H1 (cell line): Measurements from ENCODE around the gene ADAMTS9. TPM values are rescaled to one million over a fixed set of nuclear protein-coding genes. Genes with fewer than 3 reads are reported as not detected.

Source experiments
- CTCF ChIA-PET: fragments of 300-600 bp; sonication (Branson Sonifier 250); formaldehyde crosslinking; loops from one replicate; lab custom pipeline; 2021; ENCODE audit not compliant: partially characterized antibody; lab: Charles Lee
- POLR2A ChIA-PET: fragments of 300-600 bp; sonication (Branson Sonifier 250); formaldehyde crosslinking; loops from one replicate; lab custom pipeline; 2021; ENCODE audit warnings: inconsistent platforms; ENCODE audit not compliant: partially characterized antibody; lab: Charles Lee
- DNase-seq, 2 experiments: peaks; one replicate each; pipeline versions ENCODE4 v3.0.0 to v3.0.0-alpha.2; 2010 to 2022; ENCODE audit warnings: low spot score in 2 of 2, low read depth in 1 of 2, mixed read lengths in 1 of 2
- FAIRE-seq: peaks from 2 replicates; lab custom pipeline; 2011; peaks lifted over from hg19 to GRCh38; lab: Jason Lieb, UNC
- H2AFZ ChIP-seq: 2 replicates; pipeline ENCODE4 v1.8.1; 2012; ENCODE audit warnings: low read length, inconsistent platforms
- H2AK5ac ChIP-seq: 2 replicates; pipeline ENCODE4 v1.6.1; 2013; ENCODE audit warnings: low read depth, low read length
- H2BK120ac ChIP-seq: replicated peaks from 2 replicates; pipeline ENCODE3; 2013; ENCODE audit warnings: low read depth, low read length, inconsistent platforms
- H2BK12ac ChIP-seq: 2 replicates; pipeline ENCODE4 v1.6.1; 2013; ENCODE audit warnings: low read depth, low read length
- H2BK15ac ChIP-seq: 2 replicates; pipeline ENCODE4 v1.6.1; 2013; ENCODE audit warnings: low read length
- H2BK20ac ChIP-seq: 2 replicates; pipeline ENCODE4 v1.6.1; 2013; ENCODE audit warnings: low read length
- H2BK5ac ChIP-seq: 2 replicates; pipeline ENCODE4 v1.6.1; 2013; ENCODE audit warnings: low read depth, low read length
- H3K14ac ChIP-seq: 2 replicates; pipeline ENCODE4 v1.6.1; 2013; ENCODE audit warnings: inconsistent platforms; ENCODE audit not compliant: insufficient read length
- H3K18ac ChIP-seq: 2 replicates; pipeline ENCODE4 v1.6.1; 2013; ENCODE audit warnings: low read length; ENCODE audit errors: extremely low read depth
- H3K23ac ChIP-seq: 2 replicates; pipeline ENCODE4 v1.6.1; 2013; ENCODE audit warnings: inconsistent platforms; ENCODE audit not compliant: insufficient read length
- H3K23me2 ChIP-seq: 2 replicates; pipeline ENCODE4 v1.6.1; 2013; ENCODE audit warnings: low read depth, low read length
- H3K27ac ChIP-seq: 2 replicates; pipeline ENCODE4 v1.6.1; 2011; ENCODE audit warnings: low read depth, low read length, inconsistent platforms
- H3K27me3 ChIP-seq, 4 experiments: replicated peaks in 1 of 4; 1 replicate in 1 of 4; 2 replicates in 3 of 4; pipeline versions ENCODE4 v1.6.1 to v1.8.1; 2011 to 2013; ENCODE audit warnings: low read length in 3 of 4, mild to moderate bottlenecking in 3 of 4, inconsistent platforms in 2 of 4, mixed read lengths in 2 of 4, moderate library complexity in 1 of 4; ENCODE audit not compliant: control insufficient read depth in 3 of 4, insufficient read depth in 3 of 4; ENCODE audit errors: extremely low read depth in 1 of 4
- H3K36me3 ChIP-seq, 4 experiments: 2 replicates each; pipeline versions ENCODE4 v1.6.1 to v1.8.1; 2011 to 2013; ENCODE audit warnings: mild to moderate bottlenecking in 4 of 4, low read length in 3 of 4, moderate library complexity in 2 of 4, control low read depth in 1 of 4, inconsistent platforms in 1 of 4; ENCODE audit not compliant: insufficient read depth in 4 of 4, control insufficient read depth in 2 of 4
- H3K4ac ChIP-seq: replicated peaks from 2 replicates; pipeline ENCODE3; 2013; ENCODE audit warnings: low read length, low read depth, mixed read lengths, inconsistent platforms; ENCODE audit not compliant: insufficient read length
- H3K4me1 ChIP-seq, 4 experiments: replicated peaks in 1 of 4; 1 replicate in 1 of 4; 2 replicates in 3 of 4; pipeline versions ENCODE4 v1.6.1 to v1.8.1; 2011 to 2013; ENCODE audit warnings: low read length in 3 of 4, inconsistent platforms in 2 of 4, mixed read lengths in 1 of 4; ENCODE audit not compliant: insufficient read depth in 4 of 4, control insufficient read depth in 3 of 4
- H3K4me2 ChIP-seq, 2 experiments: 2 replicates each; pipeline versions ENCODE4 v1.6.1 to v1.8.1; 2011 to 2013; ENCODE audit warnings: low read depth in 2 of 2, low read length in 2 of 2, control low read depth in 1 of 2, inconsistent platforms in 1 of 2, mild to moderate bottlenecking in 1 of 2; ENCODE audit not compliant: insufficient read depth in 1 of 2
- H3K4me3 ChIP-seq, 4 experiments: fragments of 200-600, 300-600 bp in 1 of 4; sonication (generic), shearing (Covaris generic), sonication (Bioruptor Twin) in 1 of 4; 2 replicates each; pipeline versions ENCODE4 v1.5.1 to v1.8.1; 2011 to 2016; ENCODE audit warnings: low read length in 4 of 4, low read depth in 3 of 4, control low read depth in 2 of 4, inconsistent platforms in 2 of 4, mild to moderate bottlenecking in 2 of 4, mixed read lengths in 1 of 4, moderate library complexity in 1 of 4; ENCODE audit not compliant: insufficient read depth in 2 of 4; ENCODE audit errors: extremely low read depth in 1 of 4
- H3K56ac ChIP-seq: replicated peaks from 2 replicates; pipeline ENCODE3; 2013; ENCODE audit warnings: low read depth, mild to moderate bottlenecking, mixed read lengths, low read length, inconsistent platforms; ENCODE audit not compliant: insufficient read length
- H3K79me1 ChIP-seq: 2 replicates; pipeline ENCODE4 v1.6.1; 2013; ENCODE audit warnings: low read depth, low read length, control low read depth
- H3K79me2 ChIP-seq, 2 experiments: 2 replicates each; pipeline versions ENCODE4 v1.6.1 to v1.8.1; 2012 to 2013; ENCODE audit warnings: low read length in 2 of 2, mild to moderate bottlenecking in 2 of 2, inconsistent platforms in 1 of 2; ENCODE audit not compliant: insufficient read depth in 2 of 2, control insufficient read depth in 1 of 2
- H3K9ac ChIP-seq, 4 experiments: replicated peaks in 1 of 4; 1 replicate in 1 of 4; 2 replicates in 3 of 4; pipeline versions ENCODE4 v1.6.1 to v1.8.1; 2011 to 2013; ENCODE audit warnings: low read depth in 3 of 4, low read length in 3 of 4, control low read depth in 2 of 4, mild to moderate bottlenecking in 2 of 4, moderate library complexity in 2 of 4, inconsistent platforms in 1 of 4; ENCODE audit errors: extremely low read depth in 1 of 4
- H3K9me3 ChIP-seq, 2 experiments: 2 replicates each; pipeline versions ENCODE4 v1.6.1 to v1.8.1; 2012 to 2013; ENCODE audit warnings: mild to moderate bottlenecking in 2 of 2, moderate library complexity in 2 of 2, control low read depth in 1 of 2, inconsistent platforms in 1 of 2, low read depth in 1 of 2, low read length in 1 of 2, mixed read lengths in 1 of 2; ENCODE audit not compliant: insufficient read depth in 2 of 2
- H4K20me1 ChIP-seq, 2 experiments: replicated peaks in 1 of 2; 2 replicates each; pipeline versions ENCODE3 to v1.8.1; 2011 to 2013; ENCODE audit warnings: inconsistent platforms in 2 of 2, low read length in 2 of 2, mild to moderate bottlenecking in 1 of 2; ENCODE audit not compliant: insufficient read depth in 2 of 2, control insufficient read depth in 1 of 2
- H4K5ac ChIP-seq: 2 replicates; pipeline ENCODE4 v1.6.1; 2013; ENCODE audit warnings: low read length, low read depth, mixed read lengths, inconsistent platforms; ENCODE audit not compliant: insufficient read length
- H4K8ac ChIP-seq: 2 replicates; pipeline ENCODE4 v1.8.0; 2013; ENCODE audit warnings: mild to moderate bottlenecking, moderate library complexity, low read length, inconsistent platforms; ENCODE audit not compliant: insufficient read depth; ENCODE audit errors: extremely low read depth
- H4K91ac ChIP-seq: replicated peaks from 2 replicates; pipeline ENCODE3; 2013; ENCODE audit warnings: low read length, mixed read lengths, inconsistent platforms; ENCODE audit not compliant: insufficient read length
- CEBPB ChIP-seq: IDR thresholded peaks from 2 replicates; pipeline ENCODE4 v1.6.1; 2012; ENCODE audit warnings: low read depth, low read length
- CREB1 ChIP-seq: IDR thresholded peaks from 2 replicates; pipeline ENCODE4 v1.6.1; 2012; ENCODE audit warnings: inconsistent platforms
- CTBP2 ChIP-seq: IDR thresholded peaks from 2 replicates; pipeline ENCODE4 v1.7.0; 2011; ENCODE audit warnings: borderline replicate concordance, mild to moderate bottlenecking, moderate library complexity, mixed read lengths, low read length; ENCODE audit not compliant: insufficient read depth, insufficient read length
- JUN ChIP-seq: IDR thresholded peaks from 2 replicates; pipeline ENCODE4 v1.6.1; 2011; ENCODE audit warnings: low read depth, mild to moderate bottlenecking, improper control_type of control experiment, low read length
- JUND ChIP-seq: IDR thresholded peaks from 2 replicates; pipeline ENCODE4 v1.6.1; 2011; ENCODE audit warnings: mild to moderate bottlenecking, improper control_type of control experiment, low read length
- KDM4A ChIP-seq: IDR thresholded peaks from one replicate; pipeline ENCODE4 v1.7.1; 2012; ENCODE audit warnings: low read depth, mild to moderate bottlenecking, moderate library complexity, low read length, inconsistent platforms; ENCODE audit not compliant: severe bottlenecking
- RAD21 ChIP-seq, 2 experiments: IDR thresholded peaks in 1 of 2; conservative IDR thresholded peaks in 1 of 2; 2 replicates each; pipeline ENCODE4 v1.6.1; 2011; ENCODE audit warnings: low read depth in 2 of 2, low read length in 2 of 2, improper control_type of control experiment in 1 of 2, inconsistent platforms in 1 of 2, mild to moderate bottlenecking in 1 of 2, moderate library complexity in 1 of 2
- RBBP5 ChIP-seq: IDR thresholded peaks from 2 replicates; pipeline ENCODE4 v1.7.1; 2012; ENCODE audit warnings: low read depth, mild to moderate bottlenecking, inconsistent platforms, low read length, moderate library complexity, borderline replicate concordance
- SIRT6 ChIP-seq: IDR thresholded peaks from one replicate; pipeline ENCODE4 v1.7.1; 2012; ENCODE audit warnings: low read length, inconsistent platforms
- WGBS, 2 experiments: shearing (Covaris generic) in 1 of 2; methylation state at CpG; one replicate each; pipeline versions ENCODE4 v1.1.6 to v1.1.7; 2013 to 2015; ENCODE audit warnings: low lambda C conversion rate in 2 of 2, mixed read lengths in 2 of 2, inconsistent platforms in 1 of 2, low coverage in 1 of 2, missing lambda C conversion rate in 1 of 2; ENCODE audit not compliant: insufficient replicate concordance in 2 of 2, insufficient coverage in 1 of 2, insufficient read length in 1 of 2; ENCODE audit errors: extremely low coverage in 1 of 2, missing lambda C conversion rate in 1 of 2; 5-methylcytosine and 5-hydroxymethylcytosine counted together
- polyA plus RNA-seq, 7 experiments: library from polyadenylated mRNA; depleted of rRNA in 3 of 7; stranded (reverse) in 5 of 7; unstranded in 2 of 7; fragments of >200 nt in 5 of 7; fragments of 200-250 nt in 2 of 7; gene quantifications; 1 replicate in 5 of 7; 2 replicates in 1 of 7; 4 replicates in 1 of 7; pipeline versions ENCODE4 v1.2.1 to v1.2.3, GENCODE V29; 2011 to 2013; ENCODE audit warnings: missing spikeins in 2 of 7, mixed read lengths in 2 of 7
- total RNA-seq: library from RNA; stranded (reverse); fragmentation: NEBNext Ultra II Directional; extraction: Animal tissue kit (Norgen Biotek cat#: 25700); gene quantifications from 2 replicates; pipeline ENCODE4 v1.2.1, GENCODE V29; 2021
- TF ChIP-seq, protein P1 (sequence below): IDR thresholded peaks from 2 replicates; pipeline ENCODE4 v1.6.1; 2011; ENCODE audit warnings: low read depth, mild to moderate bottlenecking, low read length; ENCODE audit not compliant: insufficient read depth

The ADAMTS9 gene
- total and polyA plus RNA-seq, 2 of the 8 experiments (the other 6 are each of a cell fraction or from before 2014, with no cell fraction given): 0.20 to 0.41 TPM

DNA sequence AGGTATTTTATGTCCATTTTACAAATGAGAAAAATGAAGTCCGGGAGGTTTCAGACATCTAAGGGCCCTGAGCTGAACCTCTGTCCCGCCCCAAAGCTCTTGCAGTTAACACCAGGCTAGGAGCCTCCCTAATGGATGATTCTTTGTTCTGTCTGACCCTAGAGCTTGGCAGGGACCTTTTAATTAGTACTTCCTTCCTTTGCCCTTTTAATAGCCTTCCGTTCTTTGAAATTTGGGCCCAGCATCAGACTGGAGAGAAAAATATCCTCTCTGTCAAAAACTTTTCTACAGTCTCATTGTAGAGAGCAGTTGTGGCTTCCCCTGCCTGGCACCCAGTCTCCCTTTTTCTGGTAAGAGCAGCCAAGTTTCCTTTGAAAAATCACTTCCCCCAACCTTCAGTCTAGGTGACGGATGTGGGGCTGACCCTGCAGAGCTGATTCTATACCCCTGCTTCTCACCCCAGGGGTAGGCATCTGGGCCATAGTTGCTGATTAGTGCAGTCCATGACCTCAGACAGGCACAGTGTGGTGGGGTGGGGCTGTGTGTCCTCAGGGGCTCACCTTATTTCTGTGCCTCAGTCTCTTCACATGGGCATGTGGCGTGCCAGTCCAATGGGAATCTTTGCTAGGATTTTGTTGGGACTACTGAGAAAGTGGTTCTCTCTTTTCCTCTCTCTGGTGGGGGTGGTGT, 220.4 kb downstream of the ADAMTS9 start:
- 93% methylated on average over 5 of the region's 5 CpGs; no CpG with 5 or more reads in 1 of the 2 experiments for WGBS, 2 experiments
- TF ChIP-seq RBBP5 (no peak), CREB1 (no peak), CEBPB (no peak), RAD21 (IDR thresholded peaks at IDR 0.05 in 1 of 2, conservative IDR thresholded peaks at IDR 0.05 in 1 of 2; ENCODE audit: low read depth in 2 of 2, low read length in 2 of 2) (no peak), SIRT6 (no peak), KDM4A (no peak), JUND (no peak), JUN (no peak), CTBP2 (no peak)
- TF ChIP-seq, protein P1, sequence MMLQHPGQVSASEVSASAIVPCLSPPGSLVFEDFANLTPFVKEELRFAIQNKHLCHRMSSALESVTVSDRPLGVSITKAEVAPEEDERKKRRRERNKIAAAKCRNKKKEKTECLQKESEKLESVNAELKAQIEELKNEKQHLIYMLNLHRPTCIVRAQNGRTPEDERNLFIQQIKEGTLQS: no peak
- H3K23me2 ChIP-seq: no peaks in the 10 kb centered on the region
- ChIA-PET CTCF (interaction anchor here (0.9 to 7.4 kb wide), 9 partner anchors 15 to 444 kb away, joined by 3 to 63 read pairs (median 3); partner anchors contain the start of gene PSMD6), POLR2A (interaction anchor here (0.7 kb wide), 1 partner anchor 15 kb away, joined by 3 read pairs; no protein-coding TSS in a partner anchor)
- H3K79me2 ChIP-seq: no peaks in the 10 kb centered on the region
- no peaks in the 10 kb centered on the region for H4K20me1 ChIP-seq
- FAIRE-seq (no peak), DNase-seq (no peak)
- H2BK12ac ChIP-seq: no peak overlapping the region
- H2BK15ac ChIP-seq: no peak overlapping the region
- no peaks in the 10 kb centered on the region for H3K79me1 ChIP-seq
- H2BK5ac ChIP-seq: no peak overlapping the region
- H2AK5ac ChIP-seq: no peak overlapping the region
- H4K91ac ChIP-seq: no peak overlapping the region
- no peak overlapping the region for H3K23ac ChIP-seq
- no peak overlapping the region for H2BK20ac ChIP-seq
- H4K8ac ChIP-seq: no peak overlapping the region
- no peak overlapping the region for H3K4me3 ChIP-seq
- H3K18ac ChIP-seq: no peak overlapping the region
- H3K4me1 ChIP-seq: peaks cover 0 to 5% (median under 1%) of the 10 kb centered on the region in 4 experiments; a peak in 2 of 7 replicates
- no peak overlapping the region for H3K14ac ChIP-seq
- H3K9ac ChIP-seq: no peak overlapping the region
- no peak overlapping the region for H3K4ac ChIP-seq
- no peaks in the 10 kb centered on the region for H3K9me3 ChIP-seq
- no peak overlapping the region for H2AFZ ChIP-seq
- no peaks in the 10 kb centered on the region; a peak in 1 of 8 replicates for H3K36me3 ChIP-seq
- no peak overlapping the region for H3K56ac ChIP-seq
- no peak overlapping the region for H3K27ac ChIP-seq
- no peaks in the 10 kb centered on the region for H3K27me3 ChIP-seq
- H3K4me2 ChIP-seq: no peak overlapping the region
- no peak overlapping the region for H4K5ac ChIP-seq
- H2BK120ac ChIP-seq: no peak overlapping the region
